ENCODE measurements around the gene CLDN9.

- TF ChIP-seq POLR2A (IDR thresholded peaks at IDR 0.05) = no peak
- TF ChIP-seq CTCF (IDR thresholded peaks at IDR 0.05 in 4 of 5, conservative IDR thresholded peaks at IDR 0.05 in 1 of 5) = no peak
Observed at GRCh38 chr16:3054965-3055733, 42.4 kb downstream of the CLDN9 start.

Measured in gastrocnemius medialis (tissue), 4 donors.